ENCODE measurements around the gene RNF225. TPM values are rescaled to one million over a fixed set of nuclear protein-coding genes. Genes with fewer than 3 reads are reported as not detected.

The RNF225 gene
- polyA plus RNA-seq, 1 of the 3 experiments (the other 2 are of a cell fraction) = 0.13 TPM

DNA sequence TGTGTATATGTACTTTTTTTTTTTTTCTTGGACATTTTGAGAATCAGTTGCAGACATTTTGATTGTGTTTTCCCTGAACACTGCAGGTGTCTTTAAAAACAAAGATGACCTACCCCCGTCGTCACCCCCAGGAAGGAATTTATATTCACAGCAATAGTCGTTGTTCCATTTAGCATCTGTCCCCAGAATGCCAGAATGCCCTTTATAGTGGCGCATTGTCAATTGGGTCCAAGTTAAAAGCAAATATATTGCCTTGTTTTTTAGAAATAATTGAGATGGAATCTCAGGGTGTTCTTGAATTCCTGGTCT is 1.8 kb upstream of the RNF225 start:
- DNase-seq = no peak
- Histone ChIP-seq H3K9ac (no peak overlapping the region), H3K9me3 (no peaks in the 10 kb centered on the region), H3K9me2 (no peaks in the 10 kb centered on the region), H3K4me2 (no peak overlapping the region), H3K79me2 (ENCODE audit: insufficient read depth) (peaks cover 41% of the 10 kb centered on the region), H3K4me3 (ENCODE audit: low read depth in 2 of 2, low read length in 1 of 2) (no peak overlapping the region), H3K27ac (ENCODE audit: low read depth in 2 of 2, low read length in 1 of 2) (no peak overlapping the region), H4K20me1 (ENCODE audit: insufficient read depth) (peaks cover 37% of the 10 kb centered on the region), H3K27me3 (ENCODE audit: insufficient read depth) (no peaks in the 10 kb centered on the region), H3F3A (replicated peaks; ENCODE audit: insufficient read depth) (peaks cover 36% of the 10 kb centered on the region), H3K4me1 (ENCODE audit: control insufficient read depth in 1 of 2, insufficient read depth in 2 of 2, low read depth in 1 of 2, low read length in 1 of 2) (peaks cover 3% of the 10 kb centered on the region in 2 experiments; a peak in 2 of 4 replicates), H2AFZ (ENCODE audit: low read depth) (no peak overlapping the region), H3K36me3 (replicated peaks in 1 of 2; ENCODE audit: control insufficient read depth in 1 of 2, insufficient read depth in 2 of 2, low read length in 1 of 2) (peaks cover 43 to 50% of the 10 kb centered on the region in 2 experiments)
- POLR2A ChIA-PET = no interaction called here
- WGBS (ENCODE audit: low lambda C conversion rate) = 83% methylated on average over 4 of the region's 4 CpGs
- TF ChIP-seq ELF1 (IDR thresholded peaks at IDR 0.05) = no peak
- CTCF ChIA-PET = no interaction called here

DNA sequence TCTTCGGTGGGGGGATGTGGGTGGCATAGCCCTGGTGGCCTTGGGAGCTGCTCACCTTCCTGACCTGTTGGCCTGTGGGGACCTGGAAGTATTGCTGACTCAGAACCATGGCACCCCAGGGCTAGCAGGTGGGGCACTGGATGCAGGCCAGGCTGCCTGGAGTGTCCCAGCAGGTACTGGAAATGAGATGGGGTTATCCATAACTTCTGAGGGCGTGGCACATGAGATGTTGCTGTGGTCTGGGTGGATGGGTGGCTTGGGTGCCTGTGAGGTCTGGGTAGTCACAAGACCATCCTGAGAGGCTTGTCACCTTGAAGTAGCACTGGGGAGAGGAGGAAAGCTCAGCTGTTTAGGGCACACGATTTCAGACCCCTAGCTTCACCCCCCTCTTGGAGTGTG is 636 bp upstream of the RNF225 start:
- H3K4me1 ChIP-seq (ENCODE audit: control insufficient read depth in 1 of 2, insufficient read depth in 2 of 2, low read depth in 1 of 2, low read length in 1 of 2) = peaks cover 3 to 4% of the 10 kb centered on the region in 2 experiments; a peak in 1 of 4 replicates
- H3K27ac ChIP-seq (ENCODE audit: low read depth in 2 of 2, low read length in 1 of 2) = no peak overlapping the region
- H3K27me3 ChIP-seq (ENCODE audit: insufficient read depth) = no peaks in the 10 kb centered on the region
- H4K20me1 ChIP-seq (ENCODE audit: insufficient read depth) = peaks cover 31% of the 10 kb centered on the region
- POLR2A ChIA-PET = no interaction called here
- TF ChIP-seq JUND (IDR thresholded peaks at IDR 0.05) (no peak), TEAD4 (IDR thresholded peaks at IDR 0.05; ENCODE audit: borderline replicate concordance, insufficient read depth) (no peak)
- TF ChIP-seq, protein P1, sequence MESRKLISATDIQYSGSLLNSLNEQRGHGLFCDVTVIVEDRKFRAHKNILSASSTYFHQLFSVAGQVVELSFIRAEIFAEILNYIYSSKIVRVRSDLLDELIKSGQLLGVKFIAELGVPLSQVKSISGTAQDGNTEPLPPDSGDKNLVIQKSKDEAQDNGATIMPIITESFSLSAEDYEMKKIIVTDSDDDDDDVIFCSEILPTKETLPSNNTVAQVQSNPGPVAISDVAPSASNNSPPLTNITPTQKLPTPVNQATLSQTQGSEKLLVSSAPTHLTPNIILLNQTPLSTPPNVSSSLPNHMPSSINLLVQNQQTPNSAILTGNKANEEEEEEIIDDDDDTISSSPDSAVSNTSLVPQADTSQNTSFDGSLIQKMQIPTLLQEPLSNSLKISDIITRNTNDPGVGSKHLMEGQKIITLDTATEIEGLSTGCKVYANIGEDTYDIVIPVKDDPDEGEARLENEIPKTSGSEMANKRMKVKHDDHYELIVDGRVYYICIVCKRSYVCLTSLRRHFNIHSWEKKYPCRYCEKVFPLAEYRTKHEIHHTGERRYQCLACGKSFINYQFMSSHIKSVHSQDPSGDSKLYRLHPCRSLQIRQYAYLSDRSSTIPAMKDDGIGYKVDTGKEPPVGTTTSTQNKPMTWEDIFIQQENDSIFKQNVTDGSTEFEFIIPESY (IDR thresholded peaks at IDR 0.05; ENCODE audit: borderline replicate concordance, low read depth) = no peak
- peaks cover 45% of the 10 kb centered on the region for H3F3A ChIP-seq (replicated peaks; ENCODE audit: insufficient read depth)
- CTCF ChIA-PET = interaction anchor here (0.5 kb wide), 1 partner anchor 167 kb away, joined by 3 read pairs; no protein-coding TSS in a partner anchor
- no peak for DNase-seq
- no peaks in the 10 kb centered on the region for H3K9me3 ChIP-seq
- no peak overlapping the region for H3K4me3 ChIP-seq (ENCODE audit: low read depth in 2 of 2, low read length in 1 of 2)
- H3K4me2 ChIP-seq = no peak overlapping the region
- no peaks in the 10 kb centered on the region for H3K9me2 ChIP-seq
- peaks cover 31% of the 10 kb centered on the region for H3K79me2 ChIP-seq (ENCODE audit: insufficient read depth)
- H3K9ac ChIP-seq = no peak overlapping the region
- WGBS (ENCODE audit: low lambda C conversion rate) = 58% methylated on average over 2 of the region's 3 CpGs
- peaks cover 36 to 41% of the 10 kb centered on the region in 2 experiments for H3K36me3 ChIP-seq (replicated peaks in 1 of 2; ENCODE audit: control insufficient read depth in 1 of 2, insufficient read depth in 2 of 2, low read length in 1 of 2)
- H2AFZ ChIP-seq (ENCODE audit: low read depth) = no peak overlapping the region

DNA sequence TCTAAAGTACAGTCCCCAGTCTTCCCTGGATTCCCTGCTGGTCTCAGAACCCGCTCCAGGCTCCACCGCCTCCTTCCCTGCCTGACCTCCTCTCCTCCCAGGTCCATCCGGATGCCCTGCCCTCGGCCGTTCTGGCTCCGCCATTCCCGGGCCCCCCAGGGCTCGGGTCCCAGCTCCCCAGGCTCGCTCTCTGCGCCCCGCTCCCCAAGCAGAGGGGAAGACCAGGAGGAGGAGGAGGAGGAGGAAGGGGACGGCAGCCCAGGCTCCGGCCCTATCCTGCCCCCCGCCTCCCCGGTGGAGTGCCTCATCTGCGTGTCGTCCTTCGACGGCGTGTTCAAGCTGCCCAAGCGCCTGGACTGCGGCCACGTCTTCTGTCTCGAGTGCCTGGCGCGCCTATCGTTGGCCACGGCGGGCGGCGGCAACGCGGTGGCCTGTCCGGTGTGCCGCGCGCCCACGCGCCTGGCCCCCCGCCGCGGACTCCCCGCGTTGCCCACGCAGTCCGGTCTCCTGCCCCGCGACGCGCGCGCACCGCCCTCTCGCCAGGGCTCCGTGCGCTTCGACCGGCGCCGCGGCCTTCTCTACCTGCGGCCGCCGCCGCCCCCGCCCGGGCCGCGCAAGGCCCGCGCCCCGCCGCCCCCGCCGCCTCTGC is 647 bp downstream of the RNF225 start:
- DNase-seq = no peak
- TF ChIP-seq ELF1 (IDR thresholded peaks at IDR 0.05) = peak; percentile 21; the same call in 1 of the 2 replicates
- TF ChIP-seq, protein P2, sequence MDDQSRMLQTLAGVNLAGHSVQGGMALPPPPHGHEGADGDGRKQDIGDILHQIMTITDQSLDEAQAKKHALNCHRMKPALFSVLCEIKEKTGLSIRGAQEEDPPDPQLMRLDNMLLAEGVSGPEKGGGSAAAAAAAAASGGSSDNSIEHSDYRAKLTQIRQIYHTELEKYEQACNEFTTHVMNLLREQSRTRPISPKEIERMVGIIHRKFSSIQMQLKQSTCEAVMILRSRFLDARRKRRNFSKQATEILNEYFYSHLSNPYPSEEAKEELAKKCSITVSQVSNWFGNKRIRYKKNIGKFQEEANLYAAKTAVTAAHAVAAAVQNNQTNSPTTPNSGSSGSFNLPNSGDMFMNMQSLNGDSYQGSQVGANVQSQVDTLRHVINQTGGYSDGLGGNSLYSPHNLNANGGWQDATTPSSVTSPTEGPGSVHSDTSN (IDR thresholded peaks at IDR 0.05) = peak; percentile 1; the same call in 1 of the 2 replicates
- no peak for TF ChIP-seq SMC3 (IDR thresholded peaks at IDR 0.05; ENCODE audit: low read depth, low read length)
- no peak for TF ChIP-seq MEF2A (IDR thresholded peaks at IDR 0.05; ENCODE audit: borderline replicate concordance, low read depth)
- no peak overlapping the region for H2AFZ ChIP-seq (ENCODE audit: low read depth)

More for the DNA sequence above, 647 bp downstream of the RNF225 start:
- CTCF ChIA-PET = no interaction called here
- no peak overlapping the region for H3K9ac ChIP-seq
- H3K4me2 ChIP-seq = no peak overlapping the region
- peaks cover 45% of the 10 kb centered on the region for H3F3A ChIP-seq (replicated peaks; ENCODE audit: insufficient read depth)
- H3K36me3 ChIP-seq (replicated peaks in 1 of 2; ENCODE audit: control insufficient read depth in 1 of 2, insufficient read depth in 2 of 2, low read length in 1 of 2) = peaks cover 28 to 30% of the 10 kb centered on the region in 2 experiments
- no peaks in the 10 kb centered on the region for H3K27me3 ChIP-seq (ENCODE audit: insufficient read depth)
- H3K27ac ChIP-seq (ENCODE audit: low read depth in 2 of 2, low read length in 1 of 2) = no peak overlapping the region
- peaks cover 26% of the 10 kb centered on the region for H3K79me2 ChIP-seq (ENCODE audit: insufficient read depth)
- 96% methylated on average over 74 of the region's 75 CpGs for WGBS (ENCODE audit: low lambda C conversion rate)
- H3K4me1 ChIP-seq (ENCODE audit: control insufficient read depth in 1 of 2, insufficient read depth in 2 of 2, low read depth in 1 of 2, low read length in 1 of 2) = peaks cover 6 to 15% of the 10 kb centered on the region in 2 experiments; a peak in 2 of 4 replicates
- no peak overlapping the region for H3K4me3 ChIP-seq (ENCODE audit: low read depth in 2 of 2, low read length in 1 of 2)
- POLR2A ChIA-PET = no interaction called here
- no peaks in the 10 kb centered on the region for H3K9me3 ChIP-seq
- peaks cover 18% of the 10 kb centered on the region for H4K20me1 ChIP-seq (ENCODE audit: insufficient read depth)
- H3K9me2 ChIP-seq = no peaks in the 10 kb centered on the region

Measured in SK-N-SH (cell line).